HL-60 (cell line): ENCODE results near the gene SH3RF3.

ENCODE experiments used
- CTCF ChIP-seq: IDR thresholded peaks from one replicate; pipeline ENCODE4 v1.5.1; 2011; ENCODE audit warnings: low read length, control low read depth, inconsistent platforms; ENCODE audit not compliant: insufficient read depth
- POLR2AphosphoS5 ChIP-seq: IDR thresholded peaks from 2 replicates; pipeline ENCODE4 v1.6.1; 2012; ENCODE audit warnings: low read depth
- REST ChIP-seq: IDR thresholded peaks from 2 replicates; pipeline ENCODE4 v1.6.1; 2012; ENCODE audit warnings: low read depth; ENCODE audit not compliant: insufficient replicate concordance

DNA sequence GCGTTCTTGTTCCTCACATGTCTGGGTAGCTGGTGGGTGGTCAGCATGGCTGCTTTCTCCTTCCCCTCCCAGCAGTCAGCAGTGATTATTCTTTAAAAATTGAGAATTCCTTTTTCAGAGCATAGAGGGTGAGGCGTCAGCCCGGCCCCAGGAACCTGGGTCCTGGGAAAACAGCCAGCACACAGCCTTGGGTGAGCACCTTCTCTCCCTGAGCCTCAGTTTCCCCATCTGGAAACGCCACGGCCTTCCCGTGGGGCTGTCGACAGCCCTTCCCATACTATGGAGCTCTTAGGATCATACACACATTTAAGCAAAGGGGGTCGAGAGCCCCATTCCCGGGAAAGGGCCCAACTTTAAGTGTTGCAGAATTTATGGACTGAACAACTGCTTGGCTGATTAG, 73.5 kb downstream of the SH3RF3 start:
- no peak for TF ChIP-seq CTCF
- TF ChIP-seq POLR2AphosphoS5 = no peak
- no peak for TF ChIP-seq REST
